ENCODE results near the gene FAM204A.

The FAM204A gene

DNA sequence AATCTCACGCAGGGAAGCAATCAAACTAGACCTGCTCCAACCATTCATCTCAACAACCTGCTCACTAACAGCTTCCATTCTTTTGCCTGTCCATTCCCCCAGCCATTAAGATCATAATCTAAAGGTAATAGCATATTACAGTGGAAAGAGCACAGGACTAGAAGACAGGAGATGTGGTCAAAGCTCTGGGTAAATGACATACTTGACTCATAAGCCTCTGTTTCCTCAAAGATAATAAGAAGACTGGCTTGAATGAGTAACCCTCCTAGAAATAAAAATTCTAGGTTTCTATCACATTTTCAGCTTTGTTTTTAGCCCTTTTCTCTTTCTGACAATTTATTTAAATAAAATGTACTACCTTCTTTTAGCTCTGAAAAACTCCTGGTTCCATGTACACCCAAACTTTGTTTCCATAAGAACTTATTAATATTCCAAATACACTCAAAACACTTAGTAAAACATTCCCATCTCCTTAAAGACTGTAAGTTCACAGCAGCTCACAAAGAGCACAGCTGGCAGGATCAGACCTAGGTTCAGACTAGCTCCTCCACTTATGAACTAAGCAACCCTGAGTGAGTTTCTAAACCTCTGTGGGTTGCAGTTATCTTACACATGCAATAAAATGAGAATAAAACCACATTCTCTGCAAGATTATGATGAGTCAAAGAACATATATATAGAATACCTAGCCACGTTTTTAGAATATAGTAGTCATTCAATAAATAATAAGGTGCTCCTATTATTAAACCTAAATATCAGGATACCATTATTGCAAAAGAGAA, 11.6 kb downstream of the FAM204A start:
- peak; percentile 50 for DNase-seq

DNA sequence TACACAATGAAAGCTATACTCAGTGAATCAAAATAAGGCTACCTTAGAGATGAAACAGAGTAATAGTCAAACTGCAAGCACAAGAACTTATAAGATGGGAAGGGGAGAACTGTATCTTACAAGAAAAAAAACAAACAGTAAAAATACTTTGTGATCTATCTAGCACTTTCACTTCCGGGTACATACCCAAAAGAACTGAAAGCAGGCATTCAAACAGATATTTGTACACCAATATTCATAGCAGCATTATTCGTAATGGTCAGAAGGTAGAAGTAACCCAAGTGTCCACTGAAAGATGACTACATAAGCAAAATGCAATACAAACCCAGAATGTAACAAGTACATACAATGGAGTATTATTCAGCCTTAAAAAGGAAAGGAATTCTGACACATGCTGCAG, 18.0 kb downstream of the FAM204A start:
- DNase-seq = no peak

DNA sequence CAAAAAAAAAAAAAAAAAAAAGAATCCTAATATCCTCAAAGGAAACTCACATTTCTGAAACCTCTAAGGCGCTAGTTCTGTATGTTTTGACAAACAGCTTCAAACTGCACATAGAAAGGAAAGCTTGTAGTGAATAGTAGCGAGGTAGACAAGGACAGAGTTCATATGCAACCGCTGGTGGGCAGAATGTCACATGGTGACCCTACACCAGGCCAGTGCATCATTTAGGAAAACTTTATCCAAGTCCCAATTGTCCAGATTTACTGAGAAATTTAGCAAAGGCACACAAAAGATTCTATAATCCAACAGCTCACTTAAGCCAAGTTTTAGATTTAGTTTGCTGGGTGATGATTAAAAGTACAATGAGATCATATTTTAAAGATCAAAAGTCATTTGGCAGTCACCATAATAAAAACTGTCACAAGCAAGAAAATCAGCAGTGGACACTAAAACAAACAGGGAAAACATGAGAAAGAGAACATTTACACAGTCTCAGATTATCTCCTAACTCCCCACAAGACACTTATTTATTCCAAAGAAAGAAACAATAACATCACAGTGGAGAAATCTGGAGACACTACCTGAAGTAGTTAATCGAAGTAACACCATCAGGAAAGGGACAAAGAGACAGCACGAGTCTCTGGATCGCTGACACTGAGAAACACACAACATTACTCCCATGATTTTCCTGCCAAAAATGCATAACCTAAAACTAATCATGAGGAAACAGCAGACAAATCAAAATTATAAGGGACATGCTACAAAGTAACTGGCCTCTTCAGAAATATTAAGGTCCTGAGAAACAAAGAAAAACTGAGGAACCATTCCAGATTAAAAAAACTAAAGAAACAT, 20.2 kb downstream of the FAM204A start:
- DNase-seq = no peak

DNA sequence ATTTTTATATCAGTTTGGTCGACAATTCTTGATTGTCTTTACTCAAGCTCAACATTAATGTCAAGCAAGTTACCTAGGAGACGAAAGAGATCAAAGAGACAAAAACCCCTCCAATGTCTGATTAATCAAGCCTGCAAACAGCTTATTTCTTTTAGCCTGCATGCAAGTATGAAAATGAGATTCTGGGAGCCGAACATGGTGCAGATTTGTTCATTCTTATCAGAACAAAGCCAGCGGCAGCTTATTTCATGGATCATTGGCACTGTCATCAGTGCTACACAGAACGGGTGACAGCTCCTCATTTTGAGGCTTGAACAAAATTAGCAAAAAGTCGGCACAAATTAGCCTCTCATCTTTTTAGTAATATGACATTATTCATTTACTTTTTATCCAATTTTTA, 26.5 kb downstream of the FAM204A start:
- DNase-seq = no peak

DNA sequence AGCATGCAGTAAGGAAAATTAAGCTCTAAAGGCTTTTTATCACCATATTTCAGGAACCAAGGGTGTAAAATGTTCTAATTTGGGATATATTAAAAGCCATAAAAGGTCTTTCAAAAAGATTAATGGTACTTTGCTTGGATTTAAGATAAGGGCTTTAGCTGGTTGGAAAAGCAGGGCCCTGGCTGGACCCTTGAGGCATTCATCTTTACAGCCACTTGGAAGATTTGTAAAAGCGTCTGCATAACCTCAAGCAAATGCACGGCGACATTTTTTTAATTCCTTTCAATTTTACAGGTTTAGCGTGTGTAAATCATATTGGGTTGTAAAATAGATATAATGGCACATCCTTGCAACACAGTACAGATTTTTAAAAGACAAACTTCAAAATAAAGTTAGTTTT, 27.2 kb downstream of the FAM204A start:
- DNase-seq = no peak

DNA sequence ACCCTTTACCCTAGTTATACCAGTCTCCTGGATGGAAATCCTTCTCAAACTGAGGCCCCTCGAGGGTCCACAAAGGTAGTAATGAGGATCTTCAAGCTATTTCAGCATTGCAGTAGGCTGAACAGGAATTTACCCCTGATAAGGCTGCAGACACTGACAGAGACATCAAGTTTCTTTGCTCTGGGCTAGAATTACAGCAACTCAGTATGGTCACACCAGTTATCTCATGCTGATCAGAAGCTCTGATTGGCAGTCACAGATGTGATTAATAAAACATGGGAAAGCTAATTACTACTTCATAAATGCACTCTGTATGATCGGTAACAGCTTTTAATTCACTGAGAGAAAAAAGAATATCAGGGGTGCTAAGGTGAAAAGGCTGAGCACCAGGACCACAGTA, 30.6 kb downstream of the FAM204A start:
- no peak for DNase-seq

DNA sequence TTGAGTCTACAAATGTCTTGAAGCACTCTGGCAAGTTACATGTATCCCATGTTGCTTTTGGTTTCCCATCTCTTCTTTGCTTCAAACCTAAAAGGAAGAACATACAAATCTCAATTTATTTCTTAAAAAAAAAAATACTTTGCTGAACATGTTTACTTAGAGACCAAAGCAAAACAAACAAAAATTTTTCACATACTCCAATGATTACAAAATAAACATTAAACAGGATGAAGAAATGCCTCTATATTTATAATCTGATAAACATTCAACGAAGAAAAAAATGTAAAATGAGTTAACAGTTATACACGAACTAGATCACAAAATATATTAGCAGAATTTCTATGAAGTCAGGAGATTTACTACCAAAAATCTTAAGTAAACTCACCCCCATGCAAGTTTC, 31.3 kb downstream of the FAM204A start:
- no peak for DNase-seq

DNA sequence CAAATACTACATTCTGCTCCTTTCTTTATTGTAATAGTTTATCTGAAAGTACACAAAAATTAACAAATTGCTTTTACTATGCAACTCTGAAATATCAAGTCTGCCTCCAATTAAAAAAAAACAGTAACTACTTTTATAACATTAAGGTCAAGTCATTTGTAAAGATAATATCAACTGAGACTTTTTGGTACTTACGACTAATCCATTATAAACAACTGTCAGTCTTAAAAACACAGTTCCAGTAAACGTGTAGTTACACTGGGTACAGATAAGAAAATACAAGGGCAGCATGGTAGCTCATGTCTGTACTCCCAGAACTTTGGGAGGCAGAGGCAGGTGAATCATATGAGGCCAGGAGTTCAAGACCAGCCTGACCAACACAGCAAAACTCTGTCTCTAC, 32.2 kb downstream of the FAM204A start:
- DNase-seq = no peak

DNA sequence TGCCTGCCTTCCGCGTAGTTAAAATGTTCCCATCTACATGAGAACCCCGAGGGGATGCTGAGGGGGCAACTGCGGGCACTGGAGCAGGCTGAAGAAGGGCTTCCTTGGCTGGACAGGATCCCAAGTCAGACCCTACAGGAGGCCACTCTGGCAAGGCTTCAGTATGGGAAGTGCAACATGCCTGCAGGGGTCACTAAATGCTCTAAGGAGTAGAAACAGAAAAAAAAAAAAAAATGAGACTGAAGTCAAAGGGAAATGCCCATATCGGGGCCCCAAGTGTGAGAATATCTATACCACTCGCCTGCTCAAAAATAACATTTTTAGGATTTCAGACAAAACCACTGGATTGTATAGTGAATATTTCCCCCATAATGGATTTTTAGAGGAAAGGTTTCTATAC, 33.5 kb downstream of the FAM204A start:
- DNase-seq = peak; percentile 10

DNA sequence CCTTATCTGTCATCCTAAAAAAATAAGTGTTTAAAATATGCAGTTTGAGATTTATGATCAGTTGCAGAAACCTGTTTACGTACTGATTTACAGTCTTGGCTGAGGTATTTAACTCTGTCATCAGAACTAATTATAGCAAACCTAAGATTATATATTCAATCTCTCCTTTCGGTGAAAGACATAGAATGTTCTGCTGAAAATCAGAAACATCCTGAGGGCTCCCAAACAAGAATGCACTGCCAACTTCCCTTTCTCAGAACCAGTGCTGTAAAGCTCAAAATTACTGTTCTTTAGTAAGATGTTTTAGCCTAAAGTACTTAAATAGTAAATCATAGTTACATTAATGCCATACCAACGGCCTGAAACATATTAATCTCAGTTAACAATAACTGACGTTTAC, 34.3 kb downstream of the FAM204A start:
- DNase-seq = no peak

DNA sequence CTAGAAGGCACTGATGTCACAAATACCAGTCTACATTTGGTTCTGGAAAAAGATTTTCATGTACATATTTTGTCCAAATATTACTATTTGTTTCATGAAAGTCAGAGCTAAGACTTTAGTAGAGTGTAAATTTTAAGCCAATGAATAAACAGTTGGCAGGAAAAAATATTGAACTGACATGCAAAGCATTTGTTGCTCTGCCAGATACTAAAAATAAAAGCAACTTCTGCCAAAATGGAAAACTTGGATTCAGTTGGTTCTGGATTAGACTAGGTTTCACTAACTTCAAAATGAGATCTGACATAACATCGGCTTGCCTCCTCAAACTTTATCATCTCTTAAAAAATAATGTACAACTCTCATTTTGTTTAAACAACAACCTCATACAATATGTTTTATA, 34.9 kb downstream of the FAM204A start:
- DNase-seq = no peak

DNA sequence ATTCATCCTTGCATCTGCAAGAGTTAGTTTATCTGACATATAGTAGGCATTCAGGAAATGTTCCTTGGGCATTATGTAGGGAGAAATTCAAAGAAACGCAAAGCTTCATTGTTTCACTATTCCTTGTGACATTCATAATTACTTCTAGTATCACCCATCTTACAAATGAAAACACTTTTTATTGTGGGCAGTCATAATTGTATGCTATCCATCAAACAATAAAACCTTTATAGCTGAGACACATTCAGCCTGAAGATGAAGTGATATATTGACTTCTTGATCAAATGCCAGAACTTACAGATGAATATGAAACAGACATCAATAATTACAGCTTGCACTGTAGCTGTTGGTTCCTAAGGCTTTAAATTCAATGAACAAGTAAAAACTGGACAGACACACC, 36.4 kb downstream of the FAM204A start:
- no peak for DNase-seq

DNA sequence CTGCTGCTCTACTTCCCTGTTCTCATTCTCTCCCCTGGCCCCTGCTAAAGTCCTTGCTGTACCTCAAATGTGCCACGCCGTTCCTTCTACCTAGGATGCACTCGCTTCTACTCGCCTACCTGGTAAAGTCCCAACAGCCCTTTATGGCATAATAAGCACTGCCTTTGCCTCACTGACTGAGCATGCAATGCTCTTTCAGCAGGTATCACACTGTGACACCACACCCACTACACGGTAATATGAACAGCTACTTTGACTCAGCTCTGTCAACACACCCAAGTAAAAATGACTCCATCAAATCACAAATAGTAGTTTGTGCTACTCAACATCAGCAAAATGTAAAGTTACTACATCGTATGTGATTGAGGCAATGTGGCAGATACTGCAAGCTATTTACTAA, 37.6 kb downstream of the FAM204A start:
- no peak for DNase-seq

DNA sequence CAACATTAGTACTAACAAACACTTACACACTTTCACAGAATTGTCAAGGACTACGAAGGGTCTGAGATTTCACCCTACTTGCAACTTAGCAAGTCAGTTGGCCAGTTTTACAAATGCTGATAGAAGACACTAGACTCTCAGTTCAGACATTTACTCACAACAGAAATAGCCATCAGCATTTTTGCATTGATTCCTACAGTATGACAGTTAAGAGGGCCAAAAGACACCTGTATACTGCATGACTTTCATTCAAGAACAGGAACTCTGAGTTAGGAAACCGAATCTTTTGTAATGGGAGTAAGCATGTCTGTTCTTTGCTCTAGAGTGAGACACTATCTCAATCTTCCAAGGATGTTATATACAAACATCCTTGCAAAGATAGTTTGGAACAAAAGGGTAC, 40.9 kb downstream of the FAM204A start:
- DNase-seq = no peak

DNA sequence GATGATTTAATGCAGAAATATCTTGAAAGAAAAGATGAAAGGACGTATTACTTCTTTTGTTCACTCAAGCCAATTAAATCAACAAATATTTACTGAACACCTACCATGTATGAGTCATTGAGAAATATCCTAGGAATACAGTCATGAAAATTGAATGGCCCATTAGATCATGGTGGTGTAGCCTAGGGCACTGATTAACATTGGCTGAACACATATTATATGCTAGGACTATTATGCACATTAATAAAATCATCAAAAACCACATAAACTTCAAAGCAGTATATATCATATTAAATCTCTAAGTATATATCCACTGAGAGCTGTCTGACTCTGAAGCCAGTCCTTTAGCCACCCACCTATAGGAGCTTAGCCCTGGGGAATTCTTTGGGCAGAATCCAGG, 41.8 kb downstream of the FAM204A start:
- DNase-seq = no peak

DNA sequence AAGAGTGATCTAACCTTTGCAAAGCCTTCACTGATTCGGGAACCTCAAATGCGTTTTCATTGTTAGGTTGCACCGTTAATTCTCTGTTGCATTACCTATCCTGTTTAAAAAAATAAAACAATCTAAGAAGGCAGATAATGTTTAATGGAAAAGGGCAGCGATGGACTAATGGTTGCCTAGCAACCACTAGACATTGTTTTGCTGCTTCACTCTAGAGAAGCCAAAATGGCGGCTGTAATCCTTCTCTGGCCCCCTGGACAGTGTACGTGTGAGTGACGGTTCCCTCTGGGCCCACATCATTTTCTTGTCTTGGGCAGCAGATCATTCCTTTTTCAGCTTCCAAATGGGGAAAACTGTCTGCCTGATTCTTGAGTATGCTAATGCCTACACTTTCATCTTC, 43.3 kb downstream of the FAM204A start:
- no peak for DNase-seq

DNA sequence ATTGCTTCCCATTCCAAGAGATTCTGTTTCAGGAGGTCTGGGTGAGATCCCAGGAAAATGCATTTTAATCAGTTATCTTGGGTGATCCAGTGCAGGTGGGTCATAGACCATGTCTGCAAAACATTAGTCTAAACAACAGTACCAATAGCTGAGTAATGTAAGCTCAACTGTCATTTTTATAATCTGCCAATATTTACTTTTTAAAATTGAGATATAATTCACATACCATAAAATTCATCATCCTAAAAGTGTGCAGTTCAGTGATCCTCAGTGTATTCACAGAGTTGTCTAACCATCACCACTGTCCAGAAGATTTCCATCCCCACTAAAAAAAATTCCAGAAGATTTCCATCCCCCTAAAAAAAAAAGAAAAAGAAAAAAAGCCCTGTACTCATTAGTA, 51.0 kb downstream of the FAM204A start:
- DNase-seq = no peak

DNA sequence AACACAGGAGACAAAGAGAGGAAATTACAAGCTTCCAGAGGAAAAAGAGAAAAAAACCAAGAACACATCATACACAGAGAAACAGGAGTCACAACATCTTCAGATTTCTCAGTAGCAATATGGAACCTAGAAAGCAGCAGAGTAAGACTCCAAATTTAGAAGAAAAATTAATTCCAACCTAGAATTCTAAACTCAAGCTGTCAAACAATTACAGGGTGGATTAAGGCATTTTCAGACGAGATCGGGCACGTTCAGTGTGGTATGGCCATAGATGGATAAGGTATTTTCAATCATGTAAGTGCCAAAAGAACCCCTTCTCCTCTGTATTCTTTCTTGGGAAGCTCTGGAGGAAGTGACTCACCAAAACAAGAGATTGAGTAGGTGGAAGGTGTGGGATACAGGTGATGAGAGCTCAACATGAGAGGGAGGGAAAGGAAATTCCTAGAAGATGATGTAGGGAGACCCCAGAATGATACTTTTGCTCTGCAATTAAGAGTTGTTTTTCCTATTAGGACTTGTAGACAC, 51.6 kb downstream of the FAM204A start:
- DNase-seq = no peak

DNA sequence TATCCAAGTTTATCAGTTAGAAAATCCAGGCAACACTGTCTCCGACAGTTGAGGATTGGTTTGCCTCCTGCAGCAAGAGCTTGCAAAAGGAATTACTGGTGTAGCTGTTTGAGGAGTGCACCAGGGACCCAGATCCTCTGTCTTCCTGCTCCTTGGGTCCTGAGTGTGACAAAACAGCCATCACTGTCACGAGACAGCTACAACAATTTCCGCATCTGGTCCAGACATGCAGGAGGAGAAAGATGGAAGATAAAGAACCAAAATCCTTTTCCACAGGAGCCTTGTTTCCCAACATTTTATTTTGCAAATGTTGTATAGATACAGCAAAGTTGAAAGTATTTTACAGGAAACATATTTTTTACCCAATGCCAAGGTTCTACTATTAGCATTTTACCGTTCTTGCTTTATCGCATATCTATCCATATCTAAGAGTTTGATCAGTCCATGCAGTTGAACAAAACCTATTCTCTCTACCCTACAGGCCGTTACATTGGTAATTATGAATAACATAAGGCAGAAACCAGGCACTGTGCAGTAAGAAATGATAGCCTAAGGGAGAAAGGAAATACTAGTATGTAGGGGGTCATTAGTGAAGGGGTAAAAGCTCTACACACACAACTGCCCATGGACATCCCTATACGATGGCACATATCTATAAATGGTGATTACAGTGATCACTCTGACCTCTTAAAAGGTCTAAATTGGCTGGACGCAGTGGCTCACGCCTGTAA, 54.9 kb downstream of the FAM204A start:
- DNase-seq = no peak

DNA sequence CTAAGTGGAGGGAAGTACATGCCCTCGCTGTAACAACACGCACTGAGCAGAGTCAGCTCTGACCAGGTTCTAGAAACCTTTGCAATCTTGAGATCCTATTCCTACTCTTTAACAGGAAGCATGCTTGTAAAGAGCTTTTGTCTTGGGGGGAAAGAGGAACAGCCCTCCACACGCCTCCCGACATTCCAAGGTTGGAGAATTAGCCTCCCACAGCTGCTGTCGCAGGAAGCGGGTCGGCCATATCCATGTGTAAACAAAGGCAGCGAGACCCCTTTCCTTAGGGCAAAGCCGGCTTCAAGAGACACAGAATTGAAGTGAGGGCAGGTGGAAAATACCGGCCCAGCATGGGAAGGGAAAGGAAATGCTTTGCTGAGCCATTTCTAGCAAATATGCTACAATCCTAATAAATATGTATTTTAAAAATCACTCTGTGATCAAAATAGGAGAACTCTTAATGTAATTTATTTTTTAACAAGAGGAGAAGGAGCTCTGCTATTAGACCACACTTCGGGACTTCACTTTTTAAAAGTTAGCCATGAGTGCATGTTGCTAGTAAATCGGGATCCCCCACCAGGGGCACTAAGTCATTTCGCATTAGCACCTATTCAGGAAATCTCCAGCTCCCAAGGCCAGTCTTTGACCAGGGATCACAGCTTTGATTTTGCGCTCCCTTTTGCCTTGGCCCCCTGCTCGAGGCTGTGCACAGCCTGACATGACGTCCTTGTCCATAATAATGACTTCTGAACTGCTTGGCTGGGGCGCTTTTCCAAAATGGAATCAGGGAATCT, 55.9 kb downstream of the FAM204A start:
- no peak for DNase-seq

DNA sequence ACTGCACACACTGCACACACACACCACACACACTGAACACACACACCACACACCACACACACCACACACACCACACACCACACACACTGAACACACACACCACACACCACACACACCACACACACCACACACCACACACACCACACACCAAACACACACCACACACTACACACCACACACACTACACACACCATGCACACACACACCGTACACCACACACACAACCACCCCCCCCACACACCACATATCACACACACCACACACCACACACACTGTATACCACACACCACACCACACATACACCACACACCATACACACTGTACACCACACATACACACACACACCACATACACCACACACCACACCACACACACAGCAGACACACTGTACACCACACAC, 59.5 kb downstream of the FAM204A start:
- DNase-seq = no peak

DNA sequence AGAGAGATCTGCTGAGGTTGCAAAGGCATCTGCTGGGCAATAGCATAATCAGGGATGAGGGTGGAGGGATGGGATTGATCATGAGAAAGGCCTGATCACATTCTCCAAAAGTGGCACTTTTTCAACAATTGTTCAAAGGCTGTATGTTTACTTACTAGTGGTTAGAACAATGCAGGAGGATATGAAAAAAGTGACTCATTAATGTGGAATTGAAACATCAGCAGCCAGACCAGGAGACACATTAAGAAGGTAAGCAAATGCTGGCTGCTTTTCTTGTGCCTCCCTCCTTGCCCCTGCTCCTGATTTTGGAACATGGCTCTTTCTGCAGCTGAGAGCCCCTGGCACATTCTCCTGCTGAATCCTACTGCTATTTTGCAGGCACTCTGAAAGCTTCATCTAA, 63.5 kb downstream of the FAM204A start:
- DNase-seq = no peak

DNA sequence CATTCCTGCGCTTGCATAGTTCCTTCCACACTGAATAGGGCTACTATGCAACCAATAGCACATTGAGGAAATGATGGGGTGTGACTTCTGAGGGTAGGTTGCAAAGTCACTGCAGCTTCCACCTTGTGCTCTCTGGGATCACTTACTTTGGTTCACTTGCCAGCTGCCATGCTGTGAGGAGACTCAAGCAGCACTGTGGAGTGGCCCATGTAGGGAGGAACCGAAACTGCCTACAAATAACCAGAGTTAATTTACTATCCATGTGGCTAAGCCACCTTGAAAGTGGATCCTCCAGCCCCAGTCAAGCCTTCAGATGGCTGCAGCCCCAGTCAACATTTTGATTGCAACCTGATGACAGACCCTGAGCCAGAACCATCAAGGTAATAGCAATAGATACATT, 64.3 kb downstream of the FAM204A start:
- DNase-seq = no peak
